HK-2 (cell line): ENCODE results near the gene CDH4.

Experiments
- DNase-seq: peaks from one replicate; pipeline ENCODE4 v3.0.0-alpha.2; 2018; ENCODE audit not compliant: unreplicated experiment

The CDH4 gene

GRCh38 chr20:61487346-61487996 lies 235.4 kb downstream of the CDH4 start:
- DNase-seq = no peak

- no peak for DNase-seq
These were observed 235.9 kb downstream of the CDH4 start for GRCh38 chr20:61487997-61488371.

- DNase-seq = no peak
These were observed 238.7 kb downstream of the CDH4 start for GRCh38 chr20:61490721-61491120.

- no peak for DNase-seq
These were observed 240.0 kb downstream of the CDH4 start for GRCh38 chr20:61492065-61492464.

GRCh38 chr20:61493798-61494305 lies 241.8 kb downstream of the CDH4 start:
- DNase-seq = no peak

- no peak for DNase-seq
These were observed 242.9 kb downstream of the CDH4 start for GRCh38 chr20:61494763-61495575.

- no peak for DNase-seq
These were observed 245.1 kb downstream of the CDH4 start for GRCh38 chr20:61497029-61497627.

- DNase-seq = no peak
These were observed 247.9 kb downstream of the CDH4 start for GRCh38 chr20:61499859-61500554.

GRCh38 chr20:61500791-61501321 lies 248.8 kb downstream of the CDH4 start:
- DNase-seq = no peak

- DNase-seq = no peak
These were observed 250.4 kb downstream of the CDH4 start for GRCh38 chr20:61502433-61502832.

- no peak for DNase-seq
These were observed 251.0 kb downstream of the CDH4 start for GRCh38 chr20:61503106-61503505.

- no peak for DNase-seq
These were observed 253.4 kb downstream of the CDH4 start for GRCh38 chr20:61505508-61505907.

- DNase-seq = no peak
These were observed 255.7 kb downstream of the CDH4 start for GRCh38 chr20:61507778-61508177.

- no peak for DNase-seq
These were observed 256.4 kb downstream of the CDH4 start for GRCh38 chr20:61508301-61509096.

GRCh38 chr20:61510778-61511330 lies 258.8 kb downstream of the CDH4 start:
- DNase-seq = no peak

GRCh38 chr20:61512475-61512874 lies 260.4 kb downstream of the CDH4 start:
- DNase-seq = no peak

GRCh38 chr20:61513124-61514017 lies 261.3 kb downstream of the CDH4 start:
- no peak for DNase-seq

- DNase-seq = no peak
These were observed 261.9 kb downstream of the CDH4 start for GRCh38 chr20:61514018-61514365.

GRCh38 chr20:61514396-61514795 lies 262.3 kb downstream of the CDH4 start:
- DNase-seq = no peak
